GM18873 (cell line): ENCODE data around the gene HAGHL.
A peak's percentile ranks its signal among the peaks of the same experiment; 100 is the strongest.

Source experiments
- ATAC-seq: cut with Tn5 transposase; IDR thresholded peaks from one replicate; pipeline ENCODE4 v1.9.1; 2021; ENCODE audit warnings: mild to moderate bottlenecking, moderate library complexity, moderate number of reproducible peaks; ENCODE audit not compliant: unreplicated experiment, low FRiP score

The HAGHL gene, protein sequence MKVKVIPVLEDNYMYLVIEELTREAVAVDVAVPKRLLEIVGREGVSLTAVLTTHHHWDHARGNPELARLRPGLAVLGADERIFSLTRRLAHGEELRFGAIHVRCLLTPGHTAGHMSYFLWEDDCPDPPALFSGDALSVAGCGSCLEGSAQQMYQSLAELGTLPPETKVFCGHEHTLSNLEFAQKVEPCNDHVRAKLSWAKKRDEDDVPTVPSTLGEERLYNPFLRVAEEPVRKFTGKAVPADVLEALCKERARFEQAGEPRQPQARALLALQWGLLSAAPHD

DNA sequence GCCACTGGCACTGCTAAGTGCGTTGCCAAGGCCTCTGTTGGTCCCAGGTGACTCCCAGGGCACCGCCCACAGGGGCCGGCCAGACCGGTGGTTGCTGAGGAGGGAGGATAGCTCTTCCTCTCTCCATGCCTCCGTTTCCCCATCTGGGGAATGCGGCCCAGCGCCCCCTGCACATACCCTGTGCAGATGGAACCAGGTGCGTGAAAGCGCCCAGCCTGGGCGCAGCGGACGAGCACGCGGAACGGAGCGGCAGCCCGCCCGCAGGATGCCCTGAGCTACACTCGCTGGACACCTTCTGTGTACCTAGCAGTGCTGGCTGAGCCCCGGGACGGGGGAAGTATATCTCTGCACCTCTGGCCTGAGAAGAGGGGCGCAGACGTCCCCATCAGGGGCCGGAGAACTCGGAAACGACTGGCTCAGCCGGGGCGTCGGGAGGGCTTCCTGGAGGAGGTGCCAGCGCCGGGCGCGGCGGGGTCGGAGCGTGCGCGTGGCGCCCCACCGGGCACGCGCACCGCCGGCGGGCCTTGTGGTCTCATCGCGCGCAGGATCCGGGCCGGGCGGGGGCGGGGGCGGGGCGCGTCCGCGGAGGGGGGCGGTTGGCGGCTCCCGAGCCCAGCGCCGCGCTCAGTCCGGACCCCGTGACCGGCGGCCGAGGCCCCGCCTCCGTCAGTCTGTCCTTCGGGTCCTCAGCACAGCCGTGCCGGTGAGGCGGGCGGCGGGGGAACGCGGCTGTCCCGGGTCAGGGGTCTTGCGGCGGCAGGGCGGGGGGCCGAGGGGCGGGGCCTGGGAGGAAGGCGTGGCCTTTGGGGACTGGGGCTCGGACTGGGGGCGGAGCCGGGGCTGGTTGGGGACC lies at the start of gene HAGHL, which contains the start of gene CCDC78:
HAGHL (plus strand) TSS at position 669 of the 853 bp plus-strand sequence. CDS start 404 bp downstream, outside the sequence.
CCDC78 (minus strand) TSS at position 6 of the 853 bp plus-strand sequence. CDS start 76 bp downstream, outside the sequence.
- no peak for ATAC-seq

DNA sequence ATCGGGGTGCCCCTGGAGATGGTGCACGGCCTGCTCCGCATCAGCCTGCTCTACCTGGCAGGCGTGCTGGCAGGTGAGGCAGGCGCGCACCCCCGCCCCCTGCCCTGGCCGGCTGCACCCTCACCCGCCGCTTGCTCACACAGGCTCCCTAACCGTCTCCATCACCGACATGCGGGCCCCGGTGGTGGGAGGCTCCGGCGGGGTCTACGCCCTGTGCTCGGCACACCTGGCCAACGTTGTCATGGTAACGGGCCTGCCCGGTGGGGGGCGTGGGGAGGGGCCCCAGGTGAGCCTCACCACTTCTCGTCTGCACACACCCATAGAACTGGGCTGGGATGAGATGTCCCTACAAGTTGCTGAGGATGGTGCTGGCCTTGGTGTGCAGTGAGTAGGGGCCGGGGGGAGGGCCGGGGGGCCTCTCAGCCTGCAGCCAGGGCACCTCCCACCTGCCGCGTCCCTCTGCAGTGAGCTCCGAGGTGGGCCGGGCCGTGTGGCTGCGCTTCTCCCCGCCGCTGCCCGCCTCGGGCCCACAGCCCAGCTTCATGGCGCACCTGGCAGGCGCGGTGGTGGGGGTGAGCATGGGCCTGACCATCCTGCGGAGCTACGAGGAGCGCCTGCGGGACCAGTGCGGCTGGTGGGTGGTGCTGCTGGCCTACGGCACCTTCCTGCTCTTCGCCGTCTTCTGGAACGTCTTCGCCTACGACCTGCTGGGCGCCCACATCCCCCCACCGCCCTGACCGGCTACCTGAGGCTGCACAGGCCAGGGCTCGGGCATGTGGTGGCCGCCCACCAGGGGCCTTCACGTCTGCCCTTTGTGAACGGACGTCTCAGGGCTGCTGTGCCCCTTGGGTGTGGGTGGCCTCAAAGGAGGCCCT lies 49.4 kb upstream of the HAGHL start:
- ATAC-seq = no peak

DNA sequence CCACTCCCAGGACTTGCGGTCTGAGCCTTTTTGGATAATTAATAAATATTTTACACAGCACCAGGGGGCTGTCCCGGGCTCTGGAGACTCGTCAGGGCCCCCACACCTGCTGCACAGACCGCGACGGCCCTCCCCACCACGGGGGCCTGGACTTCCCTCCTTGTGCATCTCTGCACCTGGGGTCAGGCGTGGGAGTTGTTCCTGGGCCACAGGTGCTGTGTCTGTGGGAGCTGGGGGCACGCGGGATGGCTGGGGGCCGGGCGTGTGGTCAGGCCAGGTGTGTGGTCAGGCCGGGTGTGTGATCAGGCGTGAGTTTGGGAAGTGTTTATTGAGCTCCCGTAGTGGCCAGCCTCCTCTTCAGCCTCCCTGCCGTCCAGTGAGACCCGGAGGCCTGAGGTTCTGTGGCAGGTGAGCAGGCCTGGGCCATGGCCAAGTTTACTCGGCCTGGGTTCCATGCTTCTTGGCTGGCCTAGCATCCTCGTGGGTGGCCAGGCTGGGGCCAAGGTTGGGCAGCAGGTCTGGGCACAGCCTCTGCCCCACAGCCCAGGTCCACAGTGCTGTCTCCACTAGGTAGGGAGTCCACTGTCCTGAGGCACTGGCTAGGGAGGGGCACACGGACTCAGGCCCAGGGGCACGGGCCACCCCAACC lies 48.6 kb upstream of the HAGHL start:
- no peak for ATAC-seq

DNA sequence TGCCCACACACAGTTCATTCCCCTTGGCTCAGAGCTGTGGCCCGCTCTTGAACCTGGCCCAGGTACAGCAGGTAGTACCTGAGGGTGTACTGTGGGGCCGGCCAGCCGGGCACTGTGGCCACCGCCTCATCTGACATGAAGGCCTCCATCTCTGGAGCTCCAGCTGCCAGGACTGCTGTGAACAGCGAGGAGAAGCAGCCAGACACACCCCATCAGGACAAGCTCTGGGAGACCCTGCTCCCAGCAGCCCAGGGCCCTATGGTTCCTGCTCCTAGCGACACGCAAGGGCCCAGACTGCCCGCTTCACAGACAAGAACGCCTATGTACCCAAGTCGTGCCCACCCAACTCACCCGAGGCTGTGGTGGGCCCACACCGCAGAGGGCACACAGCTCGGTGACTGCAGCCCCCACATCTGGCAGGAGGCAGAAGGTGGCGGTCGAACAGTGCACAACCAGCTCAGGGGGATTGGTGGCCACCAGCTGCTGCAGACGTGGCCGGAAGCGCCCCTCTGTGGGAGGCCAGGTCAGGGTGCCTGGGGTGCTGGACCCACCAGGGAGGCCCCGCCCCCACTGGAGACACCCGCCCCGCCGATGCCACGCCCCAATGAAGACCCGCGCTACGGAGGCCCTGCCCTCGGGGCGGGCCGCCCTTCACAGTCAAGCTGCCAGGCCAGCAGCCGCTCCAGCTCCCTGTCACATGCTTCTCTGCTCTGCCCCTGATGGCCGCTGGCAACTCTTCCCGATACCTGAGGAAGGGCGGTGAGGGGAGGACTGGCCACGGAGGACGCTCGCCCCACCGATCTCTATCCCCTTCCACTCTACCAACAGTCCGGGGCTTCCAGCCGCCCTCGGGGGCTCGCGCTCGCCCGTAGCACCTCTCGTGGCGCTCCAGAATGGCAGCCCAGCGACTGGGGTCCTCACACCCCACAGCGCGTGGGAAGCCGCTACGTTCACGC lies 47.8 kb upstream of the HAGHL start:
- no peak for ATAC-seq

DNA sequence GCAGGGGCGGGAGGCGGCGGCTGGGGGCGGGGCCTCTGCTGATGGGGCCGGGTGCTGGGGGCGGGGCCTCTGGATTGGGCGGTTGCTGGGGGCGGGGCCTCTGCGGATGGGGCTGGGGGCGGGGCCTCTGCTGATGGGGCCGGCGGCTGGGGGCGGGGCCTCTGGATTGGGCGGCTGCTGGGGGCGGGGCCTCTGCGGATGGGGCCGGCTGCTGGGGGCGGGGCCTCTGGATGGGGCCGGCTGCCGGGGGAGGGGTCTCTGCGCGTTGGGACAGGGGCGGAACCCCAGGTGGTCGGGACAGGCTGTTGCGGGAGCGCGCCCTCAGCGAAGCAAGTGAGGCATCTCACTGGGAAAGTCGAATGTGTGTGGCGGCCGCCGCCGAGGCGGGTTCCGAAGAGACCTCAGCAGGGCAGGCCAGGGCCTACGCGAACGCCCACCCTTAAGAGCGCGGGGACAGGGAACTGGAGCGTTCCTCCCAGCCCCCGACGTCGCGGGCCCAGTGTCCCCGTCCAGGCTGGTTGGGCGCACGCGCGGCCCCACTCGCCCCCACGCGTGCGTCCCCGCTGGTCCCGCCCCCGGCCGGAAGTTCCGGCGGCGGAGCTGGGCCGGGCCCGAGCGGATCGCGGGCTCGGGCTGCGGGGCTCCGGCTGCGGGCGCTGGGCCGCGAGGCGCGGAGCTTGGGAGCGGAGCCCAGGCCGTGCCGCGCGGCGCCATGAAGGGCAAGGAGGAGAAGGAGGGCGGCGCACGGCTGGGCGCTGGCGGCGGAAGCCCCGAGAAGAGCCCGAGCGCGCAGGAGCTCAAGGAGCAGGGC lies 46.9 kb upstream of the HAGHL start, which contains the start of gene STUB1:
STUB1 (plus strand) TSS at position 597 of the 811 bp plus-strand sequence; CDS start at position 713, 116 bp downstream.
- no peak for ATAC-seq

DNA sequence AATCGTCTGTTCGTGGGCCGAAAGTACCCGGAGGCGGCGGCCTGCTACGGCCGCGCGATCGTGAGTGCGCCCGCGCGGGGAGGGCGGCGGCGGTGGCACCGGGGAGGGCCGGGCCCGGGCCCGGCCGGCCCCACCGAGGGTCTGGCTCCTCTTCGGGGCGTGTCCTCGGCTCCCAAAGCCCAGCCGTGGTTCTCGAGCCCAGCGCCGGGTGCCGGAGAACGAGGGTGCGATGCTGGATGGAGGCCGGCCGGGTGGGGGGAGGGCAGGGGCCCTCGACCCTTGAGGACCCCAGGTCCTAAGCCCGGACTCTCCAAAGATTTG lies 46.3 kb upstream of the HAGHL start:
- no peak for ATAC-seq

DNA sequence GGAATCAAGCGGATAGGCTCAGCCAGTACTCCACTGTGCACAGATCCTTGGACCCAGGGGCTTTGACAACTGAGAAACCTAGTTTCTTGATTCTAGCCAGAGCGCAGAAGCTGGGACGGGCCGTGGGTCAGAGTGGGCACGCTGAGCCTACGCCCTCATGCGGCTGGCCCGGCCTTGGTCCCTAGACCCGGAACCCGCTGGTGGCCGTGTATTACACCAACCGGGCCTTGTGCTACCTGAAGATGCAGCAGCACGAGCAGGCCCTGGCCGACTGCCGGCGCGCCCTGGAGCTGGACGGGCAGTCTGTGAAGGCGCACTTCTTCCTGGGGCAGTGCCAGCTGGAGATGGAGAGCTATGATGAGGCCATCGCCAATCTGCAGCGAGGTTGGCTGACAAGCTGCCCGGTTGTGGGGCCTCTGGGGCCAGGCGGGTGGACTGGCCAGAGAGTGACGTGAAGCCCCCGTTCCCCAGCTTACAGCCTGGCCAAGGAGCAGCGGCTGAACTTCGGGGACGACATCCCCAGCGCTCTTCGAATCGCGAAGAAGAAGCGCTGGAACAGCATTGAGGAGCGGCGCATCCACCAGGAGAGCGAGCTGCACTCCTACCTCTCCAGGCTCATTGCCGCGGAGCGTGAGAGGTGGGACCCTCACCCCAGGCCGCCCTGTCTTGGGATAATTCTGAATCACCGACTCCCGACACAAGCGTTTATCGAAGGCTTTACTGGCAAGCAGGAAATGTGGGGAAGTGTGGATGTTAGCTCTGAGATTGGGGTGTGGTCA lies 45.8 kb upstream of the HAGHL start:
- ATAC-seq = no peak

DNA sequence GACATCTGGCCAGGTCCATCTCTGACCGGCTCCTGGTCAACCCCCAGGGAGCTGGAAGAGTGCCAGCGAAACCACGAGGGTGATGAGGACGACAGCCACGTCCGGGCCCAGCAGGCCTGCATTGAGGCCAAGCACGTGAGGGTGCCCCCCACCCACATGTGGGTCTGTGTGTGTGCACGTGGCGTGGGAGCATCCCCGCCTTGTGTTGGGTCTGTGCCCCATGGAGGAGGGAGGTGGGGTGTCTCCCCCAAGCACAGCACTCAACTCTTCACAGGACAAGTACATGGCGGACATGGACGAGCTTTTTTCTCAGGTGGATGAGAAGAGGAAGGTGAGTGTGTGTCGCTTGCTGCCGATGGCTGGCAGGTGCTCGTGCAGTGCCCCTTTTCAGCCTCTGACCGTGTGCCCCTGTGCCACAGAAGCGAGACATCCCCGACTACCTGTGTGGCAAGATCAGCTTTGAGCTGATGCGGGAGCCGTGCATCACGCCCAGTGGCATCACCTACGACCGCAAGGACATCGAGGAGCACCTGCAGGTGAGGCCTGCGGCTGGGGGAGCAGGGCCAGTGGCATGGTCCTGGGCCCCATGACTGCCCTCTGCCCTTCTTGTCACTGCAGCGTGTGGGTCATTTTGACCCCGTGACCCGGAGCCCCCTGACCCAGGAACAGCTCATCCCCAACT lies 45.0 kb upstream of the HAGHL start:
- ATAC-seq = no peak

DNA sequence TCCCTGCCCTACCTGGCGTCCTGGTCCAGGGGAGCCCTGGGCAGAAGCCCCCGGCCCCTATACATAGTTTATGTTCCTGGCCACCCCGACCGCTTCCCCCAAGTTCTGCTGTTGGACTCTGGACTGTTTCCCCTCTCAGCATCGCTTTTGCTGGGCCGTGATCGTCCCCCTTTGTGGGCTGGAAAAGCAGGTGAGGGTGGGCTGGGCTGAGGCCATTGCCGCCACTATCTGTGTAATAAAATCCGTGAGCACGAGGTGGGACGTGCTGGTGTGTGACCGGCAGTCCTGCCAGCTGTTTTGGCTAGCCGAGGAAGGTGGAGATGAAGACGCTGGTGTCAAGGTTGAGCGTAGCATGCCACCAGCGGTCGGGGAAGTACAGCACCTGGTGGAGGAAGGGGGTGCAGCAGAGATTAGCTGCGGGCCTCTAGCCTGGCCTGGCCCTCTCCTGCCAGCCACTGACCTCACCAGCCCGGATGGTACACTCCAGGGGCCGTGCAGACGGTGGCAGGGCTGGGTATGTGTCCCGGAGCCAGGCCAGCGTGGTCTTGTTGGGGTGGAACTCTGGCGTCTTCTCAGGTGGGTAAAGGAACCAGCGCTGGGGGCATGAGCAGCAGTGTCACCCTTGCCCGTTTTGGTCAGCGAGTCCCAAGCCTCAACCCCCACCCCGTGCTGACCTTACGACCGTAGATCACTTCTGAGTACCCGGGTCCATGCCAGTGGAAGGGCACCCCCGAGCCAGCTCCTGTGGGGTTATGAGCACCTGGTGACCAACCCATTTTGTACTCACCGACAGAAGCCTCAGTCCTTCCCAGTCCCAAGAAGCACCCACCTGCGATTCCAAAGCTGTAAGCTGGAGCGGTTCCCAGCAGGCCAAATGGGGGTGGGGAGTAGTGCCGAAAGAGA lies 44.2 kb upstream of the HAGHL start:
- ATAC-seq = no peak

DNA sequence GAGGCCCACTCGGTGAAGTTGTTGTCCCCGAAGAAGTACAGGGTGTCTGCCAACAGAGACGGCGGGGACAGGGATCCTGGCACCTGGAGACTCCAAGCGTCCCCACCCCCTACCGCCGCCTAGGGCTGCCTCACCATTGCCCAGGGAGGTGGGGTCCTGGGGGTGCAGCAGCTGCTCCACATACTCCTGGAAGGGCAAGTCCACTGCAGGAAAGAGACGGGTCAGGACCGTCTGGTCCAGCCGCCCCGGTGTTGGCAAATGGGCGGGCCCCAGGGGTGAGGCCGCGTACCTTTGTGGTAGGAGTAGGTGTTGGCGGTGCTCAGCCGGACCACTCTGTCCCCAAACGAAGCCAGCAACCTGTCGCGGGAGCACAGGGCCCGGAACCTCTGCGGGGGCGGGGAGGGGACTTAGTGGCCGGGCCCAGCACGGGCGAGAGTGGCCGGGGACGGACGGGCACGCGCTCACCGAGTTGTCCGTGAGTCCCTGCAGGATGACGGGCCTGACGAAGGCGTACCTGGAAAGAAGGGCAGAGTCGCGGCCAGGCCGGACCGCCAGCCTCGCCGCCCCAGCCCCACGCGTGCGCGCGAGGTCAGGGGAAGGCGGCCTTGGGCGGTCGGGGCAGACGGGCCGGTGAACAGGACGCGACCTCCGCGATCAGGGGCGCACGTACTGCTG lies 43.4 kb upstream of the HAGHL start:
- no peak for ATAC-seq

DNA sequence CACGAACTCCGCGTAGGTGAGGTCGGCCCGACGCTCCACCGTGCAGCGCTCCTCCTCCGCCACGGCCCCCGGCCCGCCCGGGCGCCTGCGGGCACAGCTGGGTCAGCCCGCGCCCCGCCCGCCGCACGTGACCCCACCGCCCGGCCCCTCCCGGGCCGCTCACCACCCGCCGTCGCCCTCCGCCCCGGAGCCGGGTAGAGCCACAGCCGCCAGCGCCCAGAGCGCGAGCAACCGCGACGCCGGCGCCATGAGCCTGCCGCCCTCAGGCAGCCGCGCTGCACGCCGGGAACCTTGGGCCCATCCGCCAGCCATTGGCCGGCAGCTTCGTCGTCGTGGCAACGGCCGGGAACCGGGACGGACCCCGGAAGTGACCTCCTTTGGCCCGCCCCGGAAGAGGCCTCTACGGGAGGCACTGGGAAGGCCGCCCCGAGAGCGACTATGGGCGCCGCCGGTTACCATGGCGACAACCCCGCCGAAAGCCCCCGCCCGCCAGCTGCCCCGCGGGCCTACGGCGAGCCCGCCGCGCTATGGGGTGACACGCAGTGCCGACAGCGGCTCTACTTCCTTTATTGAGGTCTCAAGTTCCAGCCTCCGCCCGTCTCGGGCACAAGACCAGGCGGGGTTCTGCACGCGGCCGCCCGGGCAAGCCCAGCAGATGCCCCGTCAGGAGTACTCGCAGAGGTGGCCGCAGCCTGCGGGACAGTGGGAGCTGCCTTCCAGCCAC lies 42.7 kb upstream of the HAGHL start, which contains the start of gene JMJD8:
JMJD8 (minus strand) TSS at position 264 of the 724 bp plus-strand sequence; CDS start at position 249, 15 bp downstream.
- peak; percentile 64 for ATAC-seq

DNA sequence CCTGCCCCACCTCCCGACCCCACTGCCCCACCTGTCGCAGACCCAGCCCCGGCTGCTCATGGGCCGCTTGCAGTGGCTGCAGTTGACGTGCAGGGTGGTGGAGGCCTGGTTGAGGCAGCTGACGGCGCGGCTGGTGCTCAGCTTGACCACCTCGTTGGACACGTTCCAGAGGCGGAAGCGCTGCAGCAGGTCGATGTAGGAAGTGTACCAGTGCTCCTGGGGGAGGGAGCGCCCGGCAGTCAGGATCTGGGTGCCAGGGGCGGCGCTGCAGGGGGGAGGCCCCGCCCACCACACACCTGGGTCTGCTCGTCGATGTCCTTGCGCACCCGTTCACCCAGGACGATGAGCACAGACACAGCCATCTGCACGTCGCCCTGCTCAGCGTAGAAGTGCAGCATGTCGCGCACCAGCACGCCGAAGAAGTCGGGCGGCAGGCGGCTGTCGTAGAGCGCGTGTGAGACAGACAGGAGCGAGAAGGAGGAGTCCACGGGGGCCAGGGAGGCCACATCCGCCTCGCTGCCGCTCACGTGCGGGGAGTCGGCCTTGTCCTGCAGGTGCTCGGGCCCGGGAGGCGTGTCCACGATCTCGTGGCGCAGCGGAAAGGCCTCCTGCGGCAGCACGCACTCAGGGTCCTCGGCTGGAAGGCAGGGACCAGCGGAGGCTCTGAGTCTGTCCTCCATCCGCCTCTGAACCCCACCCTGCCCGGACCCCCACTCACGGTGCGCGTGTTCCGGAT lies 41.8 kb upstream of the HAGHL start:
- no peak for ATAC-seq

DNA sequence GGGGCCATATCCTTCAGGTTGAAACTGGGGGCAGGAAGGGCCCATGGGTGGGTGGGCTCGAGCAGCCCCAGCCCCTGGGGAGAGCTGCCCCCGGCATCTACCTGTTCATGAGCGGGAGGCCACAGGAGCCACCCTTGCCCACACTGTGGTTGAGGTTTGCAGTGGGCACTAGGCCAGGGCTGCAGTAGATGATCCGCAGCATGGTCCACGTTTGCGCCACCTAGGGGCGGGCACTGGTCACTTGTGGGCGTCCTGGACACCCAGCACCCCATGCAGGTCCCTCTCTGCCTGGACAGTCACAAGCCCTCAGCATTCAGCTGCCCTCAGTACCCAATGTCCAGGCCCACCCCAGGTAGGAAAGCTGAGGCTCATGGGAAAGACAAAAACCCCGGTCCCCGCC lies 40.9 kb upstream of the HAGHL start:
- ATAC-seq = no peak
